Fibroblast of lung (primary cell): Measurements from ENCODE around the gene YPEL4.

Experiments used
- EZH2 ChIP-seq: IDR thresholded peaks from 2 replicates; pipeline ENCODE4 v1.5.1; 2012; ENCODE audit warnings: low read length, control low read depth, mild to moderate bottlenecking; ENCODE audit errors: missing control alignments
- TF ChIP-seq, protein P1 (sequence below), 2 donors: IDR thresholded peaks in 1 of 2; conservative IDR thresholded peaks in 1 of 2; 1 replicate in 1 of 2; 2 replicates in 1 of 2; pipeline ENCODE4 v1.5.1; 2011 to 2012; ENCODE audit warnings: low read length in 2 of 2, control low read depth in 1 of 2, inconsistent platforms in 1 of 2, low read depth in 1 of 2, mild to moderate bottlenecking in 1 of 2

DNA sequence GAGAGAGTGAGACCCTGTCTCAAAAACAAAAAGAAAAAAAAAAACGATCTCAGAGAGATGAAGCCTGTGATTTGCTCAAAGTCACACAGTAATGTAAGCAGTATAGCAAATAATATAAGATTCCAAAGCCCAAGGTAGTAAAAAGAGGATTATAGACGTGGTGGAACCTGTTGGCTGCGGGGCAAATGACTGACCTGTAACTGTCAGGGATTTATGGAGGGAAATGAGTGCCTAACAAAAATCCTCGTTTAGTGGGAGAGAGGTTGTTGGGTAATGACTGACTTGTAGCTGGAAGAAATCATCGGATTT, 7.1 kb upstream of the YPEL4 start:
- TF ChIP-seq, protein P1, sequence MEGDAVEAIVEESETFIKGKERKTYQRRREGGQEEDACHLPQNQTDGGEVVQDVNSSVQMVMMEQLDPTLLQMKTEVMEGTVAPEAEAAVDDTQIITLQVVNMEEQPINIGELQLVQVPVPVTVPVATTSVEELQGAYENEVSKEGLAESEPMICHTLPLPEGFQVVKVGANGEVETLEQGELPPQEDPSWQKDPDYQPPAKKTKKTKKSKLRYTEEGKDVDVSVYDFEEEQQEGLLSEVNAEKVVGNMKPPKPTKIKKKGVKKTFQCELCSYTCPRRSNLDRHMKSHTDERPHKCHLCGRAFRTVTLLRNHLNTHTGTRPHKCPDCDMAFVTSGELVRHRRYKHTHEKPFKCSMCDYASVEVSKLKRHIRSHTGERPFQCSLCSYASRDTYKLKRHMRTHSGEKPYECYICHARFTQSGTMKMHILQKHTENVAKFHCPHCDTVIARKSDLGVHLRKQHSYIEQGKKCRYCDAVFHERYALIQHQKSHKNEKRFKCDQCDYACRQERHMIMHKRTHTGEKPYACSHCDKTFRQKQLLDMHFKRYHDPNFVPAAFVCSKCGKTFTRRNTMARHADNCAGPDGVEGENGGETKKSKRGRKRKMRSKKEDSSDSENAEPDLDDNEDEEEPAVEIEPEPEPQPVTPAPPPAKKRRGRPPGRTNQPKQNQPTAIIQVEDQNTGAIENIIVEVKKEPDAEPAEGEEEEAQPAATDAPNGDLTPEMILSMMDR (conservative IDR thresholded peaks at IDR 0.05 in 1 of 2, IDR thresholded peaks at IDR 0.05 in 1 of 2; ENCODE audit: low read depth in 1 of 2, low read length in 2 of 2): no peak
- TF ChIP-seq EZH2: no peak
